HK-2 (cell line): ENCODE measurements around the gene ATF1.

Experiments used
- DNase-seq: peaks from one replicate; pipeline ENCODE4 v3.0.0-alpha.2; 2018; ENCODE audit not compliant: unreplicated experiment

ATF1 gene

GRCh38 chr12:50763639-50764285 is at the start of gene ATF1:
Gene ATF1, plus strand, starts transcription at chr12:50764101. Its CDS starts 16,045 bp downstream, at chr12:50780146.
- peak; percentile 91 for DNase-seq

- no peak for DNase-seq
These were observed 48.7 kb upstream of the ATF1 start for GRCh38 chr12:50715174-50715573.

DNA sequence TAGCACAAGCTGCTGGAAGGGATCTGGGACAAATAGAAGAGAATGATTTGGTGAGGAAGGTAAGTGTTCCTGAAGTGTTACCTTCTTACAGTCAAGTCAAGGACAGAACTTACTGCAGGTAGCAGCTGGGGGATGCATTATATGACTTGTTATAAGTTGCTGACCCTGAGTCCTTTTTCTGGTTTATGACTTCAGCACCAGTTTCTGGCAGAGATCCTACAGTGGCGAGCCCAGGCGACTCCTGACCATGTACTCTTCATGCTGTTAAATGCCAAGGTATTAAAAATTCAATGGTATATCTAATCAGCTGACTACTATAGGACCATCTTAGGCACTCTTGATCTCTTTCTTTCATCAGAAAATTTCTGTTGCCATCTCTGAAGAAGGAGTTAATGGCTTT is 45.1 kb upstream of the ATF1 start:
- no peak for DNase-seq

DNA sequence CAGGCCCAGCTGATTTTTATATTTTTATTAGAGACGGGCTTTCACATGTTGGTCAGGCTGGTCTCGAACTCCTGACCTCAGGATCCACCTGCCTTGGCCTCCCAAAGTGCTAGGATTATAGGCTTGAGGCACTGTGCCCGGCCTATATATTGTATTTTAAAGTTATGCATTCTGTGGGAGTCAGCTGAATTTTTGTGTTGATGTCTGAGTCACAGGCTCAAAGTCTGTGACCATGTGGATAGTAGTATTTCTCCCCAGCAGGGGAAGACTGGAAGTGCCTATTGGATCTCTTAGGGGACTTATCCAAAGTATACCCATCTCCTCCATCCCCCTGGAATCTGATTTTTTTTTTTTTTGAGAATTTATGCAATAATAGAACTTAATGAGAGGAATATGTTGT is 43.8 kb upstream of the ATF1 start:
- no peak for DNase-seq

DNA sequence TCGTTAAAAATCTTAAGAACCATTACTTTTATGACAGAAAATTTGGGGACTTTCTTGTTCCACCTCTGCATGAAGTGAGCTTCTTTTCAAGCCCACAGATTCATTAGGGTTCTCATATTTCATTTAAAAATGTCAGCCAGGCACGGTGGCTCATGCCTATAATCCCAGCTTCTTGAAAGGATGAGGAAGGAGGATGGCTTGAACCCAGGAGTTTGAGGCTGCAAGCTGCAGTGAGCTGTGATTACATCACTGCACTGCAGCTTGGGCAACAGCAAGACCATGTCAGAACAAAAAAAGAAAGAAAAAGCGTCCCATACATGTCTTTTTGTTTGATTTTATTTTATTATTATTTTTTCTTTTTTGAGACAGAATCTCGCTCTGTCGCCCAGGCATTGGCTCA is 43.4 kb upstream of the ATF1 start:
- DNase-seq, result no peak

- DNase-seq, result no peak
These were observed 40.0 kb upstream of the ATF1 start for GRCh38 chr12:50723865-50724264.

DNA sequence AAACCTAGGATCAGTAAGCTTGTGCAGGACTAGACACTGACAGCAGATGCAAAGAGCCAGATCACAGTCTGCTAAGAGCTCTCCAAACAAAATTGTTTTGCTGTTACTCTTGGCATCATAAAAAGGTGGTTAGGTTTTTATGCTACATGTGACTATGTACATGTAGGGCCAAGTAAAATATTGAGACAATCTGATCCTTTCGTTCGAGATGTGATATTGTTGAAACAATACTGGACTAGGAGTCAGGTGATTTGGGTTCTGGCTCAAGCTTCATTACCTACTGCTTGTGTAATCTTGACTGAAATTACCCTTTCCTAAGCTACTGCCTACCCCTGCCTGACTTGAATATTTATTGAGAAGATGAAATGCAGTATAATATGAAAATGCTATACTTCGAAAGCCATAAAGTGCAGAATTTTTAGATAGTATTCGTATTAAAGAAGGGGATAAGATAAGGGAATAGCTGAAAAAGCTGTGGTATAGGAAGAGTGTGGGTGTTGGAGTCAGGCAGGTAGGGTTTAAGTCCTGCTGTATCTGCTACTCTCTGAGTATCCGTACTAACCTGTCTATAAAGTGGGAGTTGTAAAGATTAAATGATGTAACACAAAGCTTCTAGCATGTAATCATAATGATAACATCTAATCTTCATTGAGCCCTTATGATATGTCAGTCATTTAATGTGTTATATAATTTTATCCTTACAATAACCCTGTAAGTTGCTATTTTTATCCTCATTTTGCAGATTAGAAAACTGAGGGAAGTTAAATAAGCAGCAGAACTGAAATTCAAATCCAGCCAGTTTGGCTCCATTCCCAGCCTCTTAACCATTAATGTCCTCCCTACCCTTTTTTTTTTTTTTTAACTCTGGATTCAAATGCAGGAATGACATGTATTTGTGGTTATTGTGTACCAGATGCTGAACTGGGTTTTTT is 38.6 kb upstream of the ATF1 start:
- no peak for DNase-seq

- DNase-seq, result no peak
These were observed 36.4 kb upstream of the ATF1 start for GRCh38 chr12:50727466-50727865.

- no peak for DNase-seq
These were observed 35.5 kb upstream of the ATF1 start for GRCh38 chr12:50728417-50728816.

DNA sequence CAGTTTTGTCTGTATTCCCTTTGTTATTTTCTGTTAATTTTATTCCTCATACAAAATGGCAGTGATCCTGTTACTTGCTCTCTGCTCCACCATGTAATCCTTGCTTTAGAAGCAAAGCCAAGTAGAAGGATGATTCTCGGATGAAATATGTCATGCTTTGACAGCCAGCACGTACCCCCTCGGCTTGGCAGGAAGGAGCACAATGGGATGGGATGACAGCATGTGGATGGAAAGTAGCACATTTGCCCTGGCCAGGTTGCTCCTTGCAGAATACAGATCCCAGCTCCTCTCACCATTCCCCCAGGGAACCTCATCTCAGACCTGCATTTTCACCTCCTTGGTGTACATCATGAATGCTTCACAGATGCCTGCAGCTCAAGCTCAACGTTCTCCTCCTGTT is 35.1 kb upstream of the ATF1 start:
- no peak for DNase-seq

DNA sequence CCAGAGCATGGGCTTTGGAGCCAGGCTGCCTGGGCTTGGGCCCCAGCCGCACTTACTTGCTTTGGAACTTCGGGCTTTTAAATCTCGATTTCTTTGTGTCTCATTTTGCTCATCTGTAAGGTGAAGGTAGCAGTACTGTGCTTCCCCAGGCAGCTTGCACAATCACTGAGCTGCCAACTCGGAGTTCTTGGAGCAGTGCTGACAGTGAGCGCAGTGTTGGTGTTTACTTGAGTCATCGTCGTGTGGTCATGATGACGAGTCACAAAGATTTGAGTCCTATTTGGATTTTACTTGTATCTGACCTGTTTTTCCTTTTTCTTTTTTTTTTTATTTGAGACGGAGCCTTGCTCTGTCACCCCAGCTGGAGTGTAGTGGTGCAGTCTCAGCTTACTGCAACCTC is 31.3 kb upstream of the ATF1 start:
- peak; percentile 25 for DNase-seq

GRCh38 chr12:50733706-50734105 is 30.2 kb upstream of the ATF1 start:
- DNase-seq, result no peak

GRCh38 chr12:50734409-50735263 is 29.3 kb upstream of the ATF1 start:
- DNase-seq, result no peak

- DNase-seq, result no peak
These were observed 24.3 kb upstream of the ATF1 start for GRCh38 chr12:50739611-50740010.

- no peak for DNase-seq
These were observed 23.6 kb upstream of the ATF1 start for GRCh38 chr12:50740307-50740706.

DNA sequence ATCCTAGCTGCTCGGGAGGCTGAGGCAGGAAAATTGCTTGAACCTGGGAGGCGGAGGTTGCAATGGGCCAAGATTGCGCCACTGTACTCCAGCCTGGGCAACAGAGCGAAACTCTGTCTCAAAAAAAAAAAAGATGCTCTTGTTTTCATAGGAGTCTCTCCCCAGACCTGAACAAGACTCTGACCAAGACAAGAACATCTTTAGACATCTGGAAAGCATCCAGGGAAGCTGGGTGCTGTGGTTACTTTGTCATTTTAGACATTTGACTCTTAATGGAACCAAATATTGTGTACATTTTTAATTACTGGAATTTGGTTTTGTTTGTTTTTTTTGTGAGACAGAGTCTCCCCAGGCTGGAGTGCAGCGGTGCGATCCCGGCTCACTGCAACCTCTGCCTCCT is 21.1 kb upstream of the ATF1 start:
- DNase-seq, result no peak

DNA sequence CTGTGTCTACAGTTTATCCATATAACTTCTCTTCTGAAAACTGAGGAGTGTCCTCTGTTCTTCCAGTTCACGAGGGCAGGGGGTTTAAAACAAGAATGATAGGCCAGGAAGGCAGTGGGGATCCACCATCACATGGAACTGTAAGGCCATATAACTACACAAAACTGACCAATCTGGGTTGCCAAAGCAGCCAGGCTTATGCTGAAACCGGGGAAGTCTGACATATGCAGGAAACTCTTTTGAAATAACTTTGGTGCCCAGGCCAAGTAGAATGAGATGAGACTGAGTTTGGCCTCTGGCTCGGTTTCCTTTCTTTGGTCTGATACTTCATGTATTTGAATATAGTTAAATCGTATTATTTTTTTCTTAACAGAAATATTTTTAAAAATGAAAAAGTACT is 18.0 kb upstream of the ATF1 start:
- DNase-seq, result no peak

DNA sequence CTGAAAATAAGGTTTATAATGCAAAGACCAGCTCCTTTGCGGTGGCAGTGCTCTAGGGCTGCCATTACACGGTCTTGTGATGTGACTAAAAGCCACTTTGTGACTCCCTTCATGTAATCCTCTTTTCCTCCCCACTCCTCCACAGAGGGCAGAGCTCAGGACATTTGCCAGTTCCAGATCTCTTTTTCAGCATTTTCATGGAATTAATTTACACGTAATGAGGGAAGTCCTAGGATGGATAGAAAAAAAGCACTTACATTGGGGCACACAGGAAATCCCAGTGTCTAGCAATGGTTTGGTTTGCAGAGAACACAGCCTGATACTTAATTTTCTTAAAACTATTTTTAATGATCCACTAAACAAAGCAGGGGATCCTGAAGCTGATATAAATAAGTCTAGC is 17.5 kb upstream of the ATF1 start:
- DNase-seq, result no peak

DNA sequence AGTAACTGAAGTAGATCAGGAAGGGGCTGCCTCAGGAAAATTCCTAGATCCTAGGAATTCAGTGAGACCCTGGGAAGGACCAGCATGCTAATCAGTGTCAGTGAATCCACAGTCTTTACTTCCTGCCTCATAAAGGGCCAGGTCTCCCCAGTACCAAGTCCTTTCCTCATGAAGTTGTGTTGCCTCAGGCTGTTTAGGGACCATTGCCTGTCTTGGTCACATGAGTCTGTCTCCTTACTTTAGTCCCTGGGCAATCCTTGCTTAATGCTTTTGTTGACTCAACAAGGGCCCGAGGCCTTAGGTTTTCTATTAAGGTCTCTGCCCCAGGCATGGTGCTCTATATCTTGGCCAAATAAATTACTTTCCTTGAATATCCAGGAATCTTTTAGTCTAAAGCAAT is 16.1 kb upstream of the ATF1 start:
- DNase-seq, result no peak

DNA sequence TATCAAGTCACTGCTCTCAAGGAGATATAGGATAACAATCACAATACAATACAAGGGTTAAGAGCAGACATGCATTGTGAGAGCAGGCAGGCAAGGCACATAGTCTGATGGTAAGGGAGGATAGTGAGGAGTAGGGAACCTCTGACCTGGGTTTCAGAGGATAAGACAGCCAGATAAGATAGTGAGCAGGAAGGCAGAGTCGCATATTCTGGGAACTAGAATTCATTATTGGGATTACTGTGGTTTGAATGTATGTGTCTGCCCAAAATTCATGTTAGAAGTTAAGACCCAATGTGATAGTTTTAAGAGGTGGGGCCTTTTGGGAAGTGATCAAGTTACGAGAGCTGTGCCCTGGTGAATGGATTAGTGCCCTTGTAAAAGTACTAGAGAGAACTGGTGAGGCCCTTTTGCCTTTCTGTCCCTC is 14.4 kb upstream of the ATF1 start:
- no peak for DNase-seq

- DNase-seq, result no peak
These were observed 13.5 kb upstream of the ATF1 start for GRCh38 chr12:50750366-50750765.
